Effector CD4-positive, alpha-beta T cell (primary cell): ENCODE measurements around the gene GRPEL1.

Experiments
- DNase-seq: peaks from one replicate; pipeline ENCODE4 v3.0.0-alpha.2; 2020

Gene GRPEL1

GRCh38 chr4:7062816-7063215, 5.0 kb downstream of the GRPEL1 start:
- no peak for DNase-seq

DNA sequence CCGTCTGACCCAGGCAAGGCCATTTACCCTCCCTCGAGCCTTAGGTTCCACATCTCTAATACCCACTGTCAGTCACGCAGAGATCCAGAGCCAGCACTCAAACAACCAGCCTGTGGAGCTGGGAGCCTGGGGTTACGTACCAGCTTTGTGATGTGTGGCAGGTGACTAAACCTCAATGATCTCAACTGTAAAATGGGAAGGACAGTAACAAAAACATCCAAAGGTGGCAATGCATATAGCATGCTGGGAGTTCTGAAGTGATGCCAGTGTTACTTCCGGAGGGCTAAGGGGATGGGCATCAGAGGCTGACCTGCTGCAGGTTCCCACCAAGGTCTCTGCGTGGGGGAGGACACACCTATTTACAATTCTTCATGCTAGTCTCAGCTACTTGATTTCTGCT, 6.0 kb downstream of the GRPEL1 start:
- DNase-seq = no peak

DNA sequence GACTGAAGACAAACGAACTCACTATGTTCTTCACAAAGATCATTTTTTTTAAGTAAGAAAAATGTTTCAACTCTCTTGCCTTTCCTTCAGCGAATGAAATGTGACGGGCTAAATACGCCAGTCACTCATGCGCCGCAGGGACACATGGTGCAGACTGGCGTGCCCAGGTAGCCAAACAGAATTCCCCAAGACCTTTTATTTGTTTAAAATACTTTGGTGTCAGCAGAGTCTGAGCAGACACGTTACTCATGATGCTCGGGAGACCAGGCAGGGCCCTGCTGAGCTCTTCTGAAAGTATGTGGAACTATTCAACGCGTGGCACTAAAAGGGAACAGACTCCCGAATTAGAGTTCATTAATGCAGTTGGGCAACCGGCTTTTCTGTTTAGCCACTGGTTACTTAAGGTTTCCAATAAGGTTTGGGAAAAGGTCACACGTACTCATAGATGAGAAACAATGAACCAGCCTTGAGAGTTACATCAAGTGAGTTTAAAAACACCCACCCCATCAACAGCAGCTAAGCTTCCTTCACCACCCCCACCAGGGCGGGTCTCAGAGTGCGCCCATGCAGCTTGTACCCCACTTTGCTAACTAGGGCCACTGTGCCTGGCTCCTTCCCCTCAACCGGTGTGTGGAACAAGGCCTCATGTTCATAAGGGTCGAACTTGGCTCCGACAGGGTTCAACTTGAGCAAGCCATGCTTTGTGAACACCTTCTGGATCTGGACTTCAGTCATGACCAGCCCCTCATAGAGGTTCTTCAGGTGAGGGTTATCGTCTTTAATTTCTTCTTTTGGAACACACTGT, 7.3 kb downstream of the GRPEL1 start:
- DNase-seq = no peak

- DNase-seq = no peak
Measured at GRCh38 chr4:7059662-7060061, 8.2 kb downstream of the GRPEL1 start.

DNA sequence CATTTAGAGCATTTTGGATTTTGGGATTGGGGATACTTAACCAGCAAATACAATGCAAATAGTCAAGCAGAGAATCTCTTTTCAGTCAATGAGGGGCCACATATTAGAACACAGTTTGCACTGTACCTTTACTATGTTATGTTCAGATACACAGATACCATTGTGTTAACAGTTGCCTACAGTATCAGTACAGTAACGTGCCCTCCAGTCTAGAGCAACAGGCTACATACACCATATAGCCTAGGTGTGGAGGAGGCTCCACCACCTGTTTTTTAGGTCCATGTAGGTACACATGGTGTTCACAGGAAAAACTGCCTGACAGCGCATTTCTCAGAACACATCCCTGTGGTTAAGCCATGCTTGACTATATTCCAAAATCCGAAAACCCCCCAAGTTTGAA, 9.1 kb downstream of the GRPEL1 start:
- no peak for DNase-seq

DNA sequence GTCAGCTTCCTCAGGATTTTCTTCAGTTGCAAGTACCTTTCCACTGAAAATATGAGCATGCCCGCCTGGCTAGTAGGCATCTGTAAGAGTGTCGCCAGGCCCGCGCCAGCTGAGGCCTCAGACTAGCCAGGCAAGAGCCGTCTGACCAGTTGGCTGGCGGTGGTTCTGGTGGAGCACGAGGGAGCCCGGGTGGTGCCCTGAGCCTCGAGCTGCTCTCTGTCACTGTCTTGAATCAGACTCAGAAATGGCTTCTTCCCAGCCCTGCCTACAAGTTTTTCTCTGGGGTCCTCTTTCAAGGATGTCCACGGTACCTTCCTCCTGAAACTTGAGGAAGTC, 11.9 kb downstream of the GRPEL1 start:
- no peak for DNase-seq

GRCh38 chr4:7055111-7055989, 12.5 kb downstream of the GRPEL1 start:
- no peak for DNase-seq

DNA sequence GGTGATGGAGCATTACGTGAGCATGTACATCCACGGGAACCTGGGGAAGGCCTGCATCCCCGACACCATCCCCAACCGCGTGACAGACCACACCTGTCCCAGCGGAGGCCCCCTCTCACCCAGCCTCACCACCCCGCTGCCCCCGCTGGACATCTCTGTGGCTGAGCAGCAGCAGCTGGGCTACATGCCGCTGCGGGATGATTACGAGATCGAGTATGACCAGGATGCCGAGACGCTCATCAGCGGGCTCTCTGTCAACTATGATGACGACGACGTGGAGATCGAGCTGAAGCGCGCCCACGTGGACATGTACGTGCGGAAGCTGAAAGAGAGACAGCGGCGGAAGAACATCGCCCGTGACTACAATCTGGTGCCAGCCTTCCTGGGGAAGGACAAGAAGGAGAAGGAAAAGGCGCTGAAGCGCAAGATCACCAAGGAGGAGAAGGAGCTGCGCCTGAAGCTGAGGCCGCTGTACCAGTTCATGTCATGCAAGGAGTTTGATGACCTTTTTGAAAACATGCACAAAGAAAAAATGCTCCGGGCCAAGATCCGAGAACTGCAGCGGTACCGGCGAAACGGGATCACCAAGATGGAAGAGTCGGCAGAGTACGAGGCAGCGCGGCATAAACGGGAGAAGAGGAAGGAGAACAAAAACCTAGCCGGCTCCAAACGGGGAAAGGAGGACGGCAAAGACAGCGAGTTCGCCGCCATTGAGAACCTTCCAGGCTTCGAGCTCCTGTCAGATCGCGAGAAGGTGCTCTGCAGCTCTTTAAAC, 13.6 kb downstream of the GRPEL1 start:
- no peak for DNase-seq

- DNase-seq = no peak
Measured at GRCh38 chr4:7052923-7053715, 14.7 kb downstream of the GRPEL1 start.

GRCh38 chr4:7052313-7052712, 15.6 kb downstream of the GRPEL1 start:
- no peak for DNase-seq

DNA sequence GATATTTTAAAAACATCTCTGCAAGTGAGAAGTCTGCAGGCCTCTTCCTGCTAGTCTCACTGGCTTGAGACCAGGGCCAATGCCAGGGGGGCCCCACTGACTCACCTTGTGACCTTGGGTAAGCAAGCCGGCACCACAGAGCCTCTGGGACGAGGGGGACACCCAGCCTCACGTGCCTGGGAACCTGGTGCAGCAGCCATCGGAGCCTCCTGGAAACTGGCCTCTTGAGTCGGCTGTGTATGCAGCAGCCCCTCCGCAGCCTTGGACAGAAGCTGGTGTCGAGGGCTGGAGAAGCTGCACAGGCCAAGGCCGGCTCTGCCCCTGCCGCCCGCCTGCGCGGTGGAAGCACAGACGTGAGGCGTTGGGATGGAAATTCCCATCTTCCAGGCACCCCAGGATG, 16.0 kb downstream of the GRPEL1 start:
- DNase-seq = no peak

DNA sequence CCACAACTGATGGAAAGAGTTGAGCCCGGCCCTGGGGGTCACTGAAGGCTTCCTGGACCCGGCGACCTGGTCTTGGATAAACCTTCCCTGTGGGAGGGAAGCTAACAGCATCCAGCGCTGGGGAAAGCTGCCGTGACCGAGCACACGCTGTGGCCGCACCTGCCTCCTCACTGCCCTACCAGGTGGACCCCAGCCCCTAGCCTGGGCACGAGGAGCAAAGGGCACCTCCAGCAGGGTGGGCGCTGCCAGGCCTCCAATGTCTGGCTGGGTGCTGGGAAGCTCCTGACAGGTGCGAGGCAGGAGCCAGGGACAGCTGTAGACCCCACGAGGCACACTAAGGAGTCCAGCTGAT, 16.7 kb downstream of the GRPEL1 start:
- no peak for DNase-seq

DNA sequence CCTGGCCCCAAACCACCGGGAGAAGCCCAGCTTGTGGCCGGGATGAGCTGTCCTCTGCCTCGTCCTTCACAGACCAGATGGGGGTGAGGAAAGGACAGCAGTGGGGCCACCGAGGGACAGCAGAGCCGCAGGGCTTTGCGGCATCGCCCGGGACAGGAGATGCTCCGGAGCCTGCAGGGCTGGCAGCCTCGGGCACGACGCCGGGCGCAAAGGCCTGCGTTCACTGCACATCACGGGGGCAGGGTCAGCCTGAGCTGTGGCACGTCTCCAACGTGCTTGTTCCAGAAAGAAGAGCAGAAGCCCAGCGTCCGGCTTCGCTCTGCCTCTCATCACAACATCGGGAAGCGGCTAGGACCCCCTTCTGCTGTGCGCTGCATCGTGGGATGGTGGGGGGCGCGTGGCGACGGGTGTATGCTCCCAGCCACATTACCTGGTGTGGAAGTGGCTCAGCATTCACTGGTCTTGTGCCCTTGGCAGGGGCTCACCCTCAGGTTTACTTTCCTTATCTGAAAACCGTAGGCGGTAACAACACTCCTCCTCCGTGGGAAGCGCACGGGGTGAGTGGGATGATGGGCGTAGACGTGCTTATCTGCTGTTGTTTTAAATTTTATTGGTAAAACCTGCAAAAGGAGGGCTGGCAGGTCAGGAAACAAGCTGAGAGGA, 17.3 kb downstream of the GRPEL1 start:
- no peak for DNase-seq

- no peak for DNase-seq
Measured at GRCh38 chr4:7049739-7050138, 18.1 kb downstream of the GRPEL1 start.

- DNase-seq = no peak
Measured at GRCh38 chr4:7049295-7049694, 18.6 kb downstream of the GRPEL1 start.

GRCh38 chr4:7048642-7049041, 19.2 kb downstream of the GRPEL1 start:
- DNase-seq = no peak

DNA sequence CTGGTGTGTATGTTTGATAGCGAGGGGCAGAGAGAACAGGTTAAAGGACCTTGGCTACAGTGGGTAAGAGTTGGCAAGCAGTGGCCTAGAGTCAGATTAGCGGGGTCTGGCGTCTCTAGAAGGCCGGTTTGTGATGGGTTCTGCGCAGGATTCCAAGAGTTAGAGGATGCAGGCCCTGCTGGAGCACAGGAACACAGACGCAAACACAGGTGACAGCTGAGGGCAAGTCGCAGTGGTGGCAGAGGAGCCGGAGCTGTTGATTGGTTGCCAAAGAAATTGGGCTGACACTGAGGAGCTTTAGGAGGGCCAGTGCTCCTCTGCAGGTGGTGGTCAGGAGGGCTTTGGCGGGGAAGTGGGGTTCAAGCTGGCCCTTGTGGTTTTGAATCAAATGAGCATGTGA, 20.9 kb downstream of the GRPEL1 start:
- no peak for DNase-seq

GRCh38 chr4:7045961-7046921, 21.6 kb downstream of the GRPEL1 start:
- no peak for DNase-seq

- no peak for DNase-seq
Measured at GRCh38 chr4:7045553-7045952, 22.3 kb downstream of the GRPEL1 start.

DNA sequence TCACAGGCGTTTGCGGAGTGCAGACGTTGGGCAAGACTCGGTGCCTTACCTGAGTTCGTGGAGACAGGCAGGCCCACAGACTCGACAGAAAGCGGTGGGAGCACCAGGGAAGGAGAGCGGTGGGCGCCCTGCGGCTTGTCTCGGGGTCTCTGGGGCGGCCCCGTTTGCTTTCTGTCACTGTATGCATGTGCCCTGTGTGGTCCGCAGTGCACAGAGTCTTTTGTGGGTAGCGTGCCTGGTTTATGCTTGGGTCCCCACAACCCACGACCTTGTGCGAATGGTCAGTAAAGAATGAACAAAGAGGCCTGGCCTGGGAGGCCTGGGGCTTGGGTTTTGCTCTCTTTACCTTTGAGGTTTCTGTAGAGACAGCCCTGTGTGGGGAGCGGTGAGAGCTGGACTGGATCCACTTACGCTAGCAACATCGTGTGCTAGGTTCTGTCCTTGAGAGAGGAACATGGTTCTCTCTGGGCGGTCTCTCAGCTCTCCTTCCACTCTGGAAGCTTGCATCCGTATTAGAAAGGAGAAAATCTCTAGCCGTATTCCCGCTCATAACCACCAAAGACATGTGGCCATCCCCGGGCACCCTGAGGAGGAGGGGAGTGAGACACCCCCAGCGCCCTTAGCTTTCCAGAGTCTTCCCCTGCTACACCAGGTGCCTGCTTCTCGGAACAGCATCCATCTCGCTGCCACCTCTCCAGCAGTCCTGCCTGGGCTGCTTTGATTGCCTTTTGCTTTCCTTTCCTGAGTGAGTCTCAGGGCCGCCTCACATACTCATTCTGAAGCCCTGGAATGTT, 23.5 kb downstream of the GRPEL1 start:
- no peak for DNase-seq
